Epithelial cell of esophagus (primary cell): ENCODE measurements around the gene RNF151.
A peak's percentile ranks its signal among the peaks of the same experiment; 100 is the strongest.

Source experiments
- DNase-seq: peaks from one replicate; pipeline ENCODE4 v3.0.0; 2010; ENCODE audit warnings: low read depth
- H3K4me3 ChIP-seq: 2 replicates; pipeline ENCODE4 v1.5.1; 2011; ENCODE audit warnings: mild to moderate bottlenecking, low read length, control low read depth
- CTCF ChIP-seq: IDR thresholded peaks from 2 replicates; pipeline ENCODE4 v1.5.1; 2011; ENCODE audit warnings: low read depth, mild to moderate bottlenecking, low read length, control low read depth, inconsistent platforms; ENCODE audit not compliant: insufficient read depth; ENCODE audit errors: missing control alignments

RNF151 gene

GRCh38 chr16:1976951-1977874 lies 10.6 kb downstream of the RNF151 start:
- no peak overlapping the region for H3K4me3 ChIP-seq
- DNase-seq, result no peak
- no peak for TF ChIP-seq CTCF

GRCh38 chr16:1977875-1978268 lies 11.2 kb downstream of the RNF151 start:
- H3K4me3 ChIP-seq, result no peak overlapping the region
- TF ChIP-seq CTCF, result no peak
- no peak for DNase-seq

GRCh38 chr16:1978476-1979120 lies 11.9 kb downstream of the RNF151 start:
- DNase-seq, result no peak
- no peak for TF ChIP-seq CTCF
- H3K4me3 ChIP-seq, result peak overlapping the region; percentile 42

GRCh38 chr16:1979271-1980029 lies 12.8 kb downstream of the RNF151 start:
- peak; percentile 97 for DNase-seq
- no peak for TF ChIP-seq CTCF
- peak overlapping the region; percentile 46 for H3K4me3 ChIP-seq

- peak; percentile 26 for DNase-seq
These were observed 13.5 kb downstream of the RNF151 start for GRCh38 chr16:1980030-1980769.

GRCh38 chr16:1980770-1981087 lies 14.1 kb downstream of the RNF151 start:
- H3K4me3 ChIP-seq, result no peak overlapping the region
- no peak for DNase-seq
- no peak for TF ChIP-seq CTCF

More at GRCh38 chr16:1980030-1980769, 13.5 kb downstream of the RNF151 start:
- no peak for TF ChIP-seq CTCF
- H3K4me3 ChIP-seq, result peak overlapping the region; percentile 46
